Colonic mucosa (tissue), 4 donors: ENCODE data around the gene RASGRF1. TPM values are rescaled to one million over a fixed set of nuclear protein-coding genes. Genes with fewer than 3 reads are reported as not detected.

Source experiments
- DNase-seq: peaks from one replicate; pipeline ENCODE4 v3.0.0-alpha.2; 2020
- H3K27ac ChIP-seq: fragments of 200-600 bp; one replicate; pipeline ENCODE4 v1.8.0; 2021
- H3K27me3 ChIP-seq: fragments of 200-600 bp; one replicate; pipeline ENCODE4 v1.8.0; 2021
- H3K36me3 ChIP-seq: fragments of 200-600 bp; one replicate; pipeline ENCODE4 v1.8.0; 2021
- H3K4me1 ChIP-seq: fragments of 200-600 bp; one replicate; pipeline ENCODE4 v1.8.0; 2021; ENCODE audit warnings: mild to moderate bottlenecking
- H3K4me3 ChIP-seq: fragments of 200-600 bp; one replicate; pipeline ENCODE4 v1.8.0; 2021
- H3K9ac ChIP-seq, 2 donors: one replicate each; pipeline ENCODE4 v1.7.0; 2013; ENCODE audit warnings: control low read depth in 2 of 2, low read depth in 2 of 2, low read length in 2 of 2
- H3K9me3 ChIP-seq: fragments of 200-600 bp; one replicate; pipeline ENCODE4 v1.8.0; 2021
- CTCF ChIP-seq: fragments of 200-600 bp; IDR thresholded peaks from one replicate; pipeline ENCODE4 v1.8.0; 2022; ENCODE audit warnings: antibody characterized with exemption, mild to moderate bottlenecking
- intact Hi-C: fragments of 100-400 bp; cut with DNase I; formaldehyde crosslinking; loops from one replicate; pipeline ENCODE4 v1.14.1; 2022
- total RNA-seq, 2 donors: library from RNA; stranded (reverse); fragmentation: NEBNext Ultra II Directional in 1 of 2; extraction: Animal tissue kit (Norgen Biotek cat#: 25700) in 1 of 2; gene quantifications; one replicate each; pipeline ENCODE4 v1.2.1, GENCODE V29; 2021
- donor health status: healthy.
- donor health status: DM: no; HTN: no; CAD: no.
- donor health status: DM: no; HTN: no; CAD: no.

The RASGRF1 gene
- total RNA-seq, 2 donors from 2014 or later, result 0.15 to 0.56 TPM

GRCh38 chr15:79008659-79009058, 81.9 kb downstream of the RASGRF1 start:
- intact Hi-C loops, result no loop called here
- Histone ChIP-seq H3K27me3 (no peaks in the 10 kb centered on the region), H3K27ac (no peak overlapping the region), H3K4me3 (no peak overlapping the region), H3K4me1 (no peaks in the 10 kb centered on the region), H3K9ac (no peak overlapping the region), H3K36me3 (no peaks in the 10 kb centered on the region), H3K9me3 (no peaks in the 10 kb centered on the region)
- TF ChIP-seq CTCF, result no peak
- DNase-seq, result no peak

GRCh38 chr15:79007066-79007465, 83.5 kb downstream of the RASGRF1 start:
- DNase-seq, result peak; percentile 44
- no peaks in the 10 kb centered on the region for H3K27me3 ChIP-seq
- no peak overlapping the region for H3K27ac ChIP-seq
- peak; percentile 16 for TF ChIP-seq CTCF
- H3K4me3 ChIP-seq, result no peak overlapping the region
- H3K4me1 ChIP-seq, result no peaks in the 10 kb centered on the region
- H3K9ac ChIP-seq, result no peak overlapping the region
- no peaks in the 10 kb centered on the region for H3K9me3 ChIP-seq
- intact Hi-C loops, result no loop called here
- no peaks in the 10 kb centered on the region for H3K36me3 ChIP-seq

GRCh38 chr15:79006071-79006470, 84.5 kb downstream of the RASGRF1 start:
- no peak for DNase-seq
- no peaks in the 10 kb centered on the region for H3K27me3 ChIP-seq
- H3K27ac ChIP-seq, result no peak overlapping the region
- no peaks in the 10 kb centered on the region for H3K9me3 ChIP-seq
- no peak for TF ChIP-seq CTCF
- intact Hi-C loops, result no loop called here
- H3K4me3 ChIP-seq, result no peak overlapping the region
- H3K9ac ChIP-seq, result no peak overlapping the region
- H3K36me3 ChIP-seq, result no peaks in the 10 kb centered on the region
- H3K4me1 ChIP-seq, result no peaks in the 10 kb centered on the region

- Histone ChIP-seq H3K4me3 (no peak overlapping the region), H3K9me3 (no peaks in the 10 kb centered on the region), H3K36me3 (no peaks in the 10 kb centered on the region), H3K4me1 (no peaks in the 10 kb centered on the region), H3K9ac (no peak overlapping the region), H3K27me3 (no peaks in the 10 kb centered on the region), H3K27ac (no peak overlapping the region)
- intact Hi-C loops, result no loop called here
- TF ChIP-seq CTCF, result no peak
- no peak for DNase-seq
These were observed 86.2 kb downstream of the RASGRF1 start for GRCh38 chr15:79004336-79004735.

GRCh38 chr15:79003896-79004295, 86.7 kb downstream of the RASGRF1 start:
- TF ChIP-seq CTCF, result no peak
- H3K9ac ChIP-seq, result no peak overlapping the region
- H3K4me3 ChIP-seq, result no peak overlapping the region
- intact Hi-C loops, result no loop called here
- no peak for DNase-seq
- no peak overlapping the region for H3K27ac ChIP-seq
- no peaks in the 10 kb centered on the region for H3K27me3 ChIP-seq
- H3K4me1 ChIP-seq, result no peaks in the 10 kb centered on the region
- H3K9me3 ChIP-seq, result no peaks in the 10 kb centered on the region
- H3K36me3 ChIP-seq, result no peaks in the 10 kb centered on the region

GRCh38 chr15:79003301-79003700, 87.3 kb downstream of the RASGRF1 start:
- no peak overlapping the region for H3K4me3 ChIP-seq
- no peak overlapping the region for H3K27ac ChIP-seq
- no peaks in the 10 kb centered on the region for H3K4me1 ChIP-seq
- H3K36me3 ChIP-seq, result no peaks in the 10 kb centered on the region
- intact Hi-C loops, result no loop called here
- no peaks in the 10 kb centered on the region for H3K27me3 ChIP-seq
- no peak for DNase-seq
- H3K9ac ChIP-seq, result no peak overlapping the region
- no peak for TF ChIP-seq CTCF
- no peaks in the 10 kb centered on the region for H3K9me3 ChIP-seq
